SK-N-MC (cell line): ENCODE data around the gene SMTNL2.

Experiments
- DNase-seq: peaks from one replicate; pipeline ENCODE4 v3.0.0-alpha.2; 2011; ENCODE audit warnings: low read depth, low spot score
- H3K27ac ChIP-seq: fragments of 200-600 bp; sonication (generic); 2 replicates; pipeline ENCODE4 v1.5.1; 2016; ENCODE audit warnings: mixed run types
- H3K36me3 ChIP-seq: fragments of 200-600 bp; sonication (generic); 2 replicates; pipeline ENCODE4 v1.6.1; 2017; ENCODE audit warnings: antibody characterized with exemption, low read length, mixed read lengths; ENCODE audit not compliant: insufficient read depth
- H3K4me3 ChIP-seq: fragments of 200-600 bp; sonication (generic); 2 replicates; pipeline ENCODE4 v1.5.1; 2016
- H3K9ac ChIP-seq: fragments of 200-600 bp; sonication (generic); 2 replicates; pipeline ENCODE4 v1.8.0; 2017; ENCODE audit warnings: mixed run types, mixed read lengths; ENCODE audit not compliant: insufficient read length
- H3K9me3 ChIP-seq: fragments of 200-600 bp; sonication (generic); 2 replicates; pipeline ENCODE4 v1.6.1; 2017; ENCODE audit warnings: low read depth, mild to moderate bottlenecking, antibody characterized with exemption, low read length, moderate library complexity, mixed read lengths
- EZH2 ChIP-seq: fragments of 200-600 bp; sonication (generic); IDR thresholded peaks from one replicate; pipeline ENCODE4 v1.6.1; 2017; ENCODE audit warnings: antibody characterized with exemption
- FOXP2 ChIP-seq: optimal IDR thresholded peaks from 2 replicates; pipeline ENCODE3; 2011; ENCODE audit warnings: mild to moderate bottlenecking, moderate library complexity; ENCODE audit not compliant: insufficient read depth; ENCODE audit errors: extremely low read length, control extremely low read depth
- POLR2AphosphoS5 ChIP-seq: IDR thresholded peaks from 2 replicates; pipeline ENCODE4 v1.6.1; 2012; ENCODE audit warnings: mild to moderate bottlenecking, low read depth, low read length, borderline replicate concordance

Gene SMTNL2

GRCh38 chr17:4607261-4607741 is 23.0 kb downstream of the SMTNL2 start:
- Histone ChIP-seq H3K27ac (peak overlapping the region; percentile 97), H3K36me3 (no peaks in the 10 kb centered on the region), H3K4me3 (peak overlapping the region; percentile 61), H3K9ac (peak overlapping the region; percentile 67), H3K9me3 (no peaks in the 10 kb centered on the region)
- DNase-seq = no peak
- TF ChIP-seq EZH2 (no peak), FOXP2 (no peak), POLR2AphosphoS5 (no peak)

DNA sequence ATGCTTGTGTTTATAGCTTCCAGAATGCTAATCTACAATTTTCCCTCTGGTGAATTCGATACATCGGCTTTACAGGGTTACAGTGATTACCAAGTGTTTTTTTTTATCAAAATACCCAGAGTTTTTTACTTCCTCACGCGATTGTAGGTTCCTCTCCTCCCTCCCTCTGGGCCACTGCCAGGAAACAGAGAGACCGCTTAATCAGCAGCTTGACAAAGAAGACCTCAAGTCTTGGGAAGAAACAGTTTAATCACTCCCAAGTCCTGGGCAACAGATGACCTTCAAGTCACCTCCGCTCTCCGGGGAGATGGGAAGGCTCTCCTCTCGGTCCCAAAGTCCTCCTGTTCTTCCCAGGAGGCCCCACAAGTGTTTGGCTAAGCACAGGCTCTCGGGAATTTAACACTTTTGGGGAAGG is 23.5 kb downstream of the SMTNL2 start:
- H3K9me3 ChIP-seq = no peaks in the 10 kb centered on the region
- peak overlapping the region; percentile 97 for H3K27ac ChIP-seq
- H3K4me3 ChIP-seq = peak overlapping the region; percentile 61
- TF ChIP-seq EZH2 (no peak), FOXP2 (no peak), POLR2AphosphoS5 (no peak)
- H3K9ac ChIP-seq = peak overlapping the region; percentile 67
- H3K36me3 ChIP-seq = no peaks in the 10 kb centered on the region
- peak; percentile 26 for DNase-seq

GRCh38 chr17:4609761-4610160 is 25.4 kb downstream of the SMTNL2 start:
- Histone ChIP-seq H3K4me3 (no peak overlapping the region), H3K36me3 (no peaks in the 10 kb centered on the region), H3K9ac (no peak overlapping the region), H3K27ac (0 out of 2 replicates have a peak overlapping the region, but pooled peaks have one; percentile 1), H3K9me3 (no peaks in the 10 kb centered on the region)
- TF ChIP-seq FOXP2 (no peak), EZH2 (no peak), POLR2AphosphoS5 (no peak)
- no peak for DNase-seq

DNA sequence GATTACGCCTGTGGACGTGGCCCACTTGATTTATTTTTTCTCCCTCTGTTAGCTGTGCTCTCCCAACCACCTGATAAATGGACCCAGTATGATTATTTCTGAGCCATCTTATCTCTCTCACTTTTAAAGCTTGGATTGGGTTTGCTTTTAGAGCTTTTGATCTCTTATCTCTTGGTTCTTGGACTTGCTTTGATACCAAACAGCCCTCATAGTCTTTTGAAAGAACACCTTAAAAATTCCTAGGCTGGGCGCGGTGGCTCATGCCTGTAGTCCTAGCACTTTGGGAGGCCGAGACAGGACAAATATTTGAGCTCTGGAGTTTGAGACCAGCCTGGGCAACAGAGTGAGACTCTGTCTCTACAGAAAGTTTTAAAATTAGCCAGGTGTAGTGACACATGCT is 25.8 kb downstream of the SMTNL2 start:
- Histone ChIP-seq H3K9me3 (no peaks in the 10 kb centered on the region), H3K9ac (no peak overlapping the region), H3K27ac (no peak overlapping the region), H3K36me3 (no peaks in the 10 kb centered on the region), H3K4me3 (no peak overlapping the region)
- TF ChIP-seq POLR2AphosphoS5 (no peak), EZH2 (no peak), FOXP2 (no peak)
- DNase-seq = no peak

DNA sequence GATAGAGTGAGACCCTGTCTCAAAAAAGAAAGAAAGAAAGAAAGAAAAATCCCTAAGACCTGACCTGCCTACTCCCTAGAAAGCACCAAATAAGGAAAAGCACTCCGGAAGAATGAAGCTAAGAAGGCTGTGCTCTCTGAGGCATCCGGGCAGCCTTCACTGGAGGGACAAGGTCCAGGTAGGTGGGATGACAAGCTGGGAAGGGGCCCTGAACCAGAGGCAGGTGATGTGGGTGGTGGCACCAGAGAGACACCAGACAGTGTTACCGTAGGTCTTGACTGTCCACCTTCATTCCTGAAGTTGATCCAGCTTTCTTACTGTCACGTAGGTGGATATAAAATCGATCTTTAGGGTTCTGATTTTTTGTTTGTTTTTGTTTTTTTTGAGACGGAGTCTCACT is 26.3 kb downstream of the SMTNL2 start:
- Histone ChIP-seq H3K9ac (no peak overlapping the region), H3K4me3 (no peak overlapping the region), H3K9me3 (no peaks in the 10 kb centered on the region), H3K27ac (no peak overlapping the region), H3K36me3 (no peaks in the 10 kb centered on the region)
- no peak for DNase-seq
- TF ChIP-seq POLR2AphosphoS5 (no peak), EZH2 (no peak), FOXP2 (no peak)

- Histone ChIP-seq H3K9ac (no peak overlapping the region), H3K4me3 (no peak overlapping the region), H3K36me3 (no peaks in the 10 kb centered on the region), H3K27ac (no peak overlapping the region), H3K9me3 (no peaks in the 10 kb centered on the region)
- TF ChIP-seq FOXP2 (no peak), POLR2AphosphoS5 (no peak), EZH2 (no peak)
- DNase-seq = no peak
These were observed 32.1 kb downstream of the SMTNL2 start for GRCh38 chr17:4616476-4616875.

GRCh38 chr17:4617090-4617489 is 32.8 kb downstream of the SMTNL2 start:
- no peaks in the 10 kb centered on the region for H3K36me3 ChIP-seq
- no peak for TF ChIP-seq EZH2
- TF ChIP-seq FOXP2 = no peak
- no peak for TF ChIP-seq POLR2AphosphoS5
- DNase-seq = no peak
- no peaks in the 10 kb centered on the region for H3K9me3 ChIP-seq
- no peak overlapping the region for H3K27ac ChIP-seq
- H3K9ac ChIP-seq = no peak overlapping the region
- H3K4me3 ChIP-seq = no peak overlapping the region

- Histone ChIP-seq H3K9ac (no peak overlapping the region), H3K9me3 (no peaks in the 10 kb centered on the region), H3K4me3 (no peak overlapping the region), H3K27ac (no peak overlapping the region), H3K36me3 (no peaks in the 10 kb centered on the region)
- TF ChIP-seq FOXP2 = no peak
- no peak for TF ChIP-seq POLR2AphosphoS5
- TF ChIP-seq EZH2 = no peak
- no peak for DNase-seq
These were observed 33.4 kb downstream of the SMTNL2 start for GRCh38 chr17:4617590-4618351.

DNA sequence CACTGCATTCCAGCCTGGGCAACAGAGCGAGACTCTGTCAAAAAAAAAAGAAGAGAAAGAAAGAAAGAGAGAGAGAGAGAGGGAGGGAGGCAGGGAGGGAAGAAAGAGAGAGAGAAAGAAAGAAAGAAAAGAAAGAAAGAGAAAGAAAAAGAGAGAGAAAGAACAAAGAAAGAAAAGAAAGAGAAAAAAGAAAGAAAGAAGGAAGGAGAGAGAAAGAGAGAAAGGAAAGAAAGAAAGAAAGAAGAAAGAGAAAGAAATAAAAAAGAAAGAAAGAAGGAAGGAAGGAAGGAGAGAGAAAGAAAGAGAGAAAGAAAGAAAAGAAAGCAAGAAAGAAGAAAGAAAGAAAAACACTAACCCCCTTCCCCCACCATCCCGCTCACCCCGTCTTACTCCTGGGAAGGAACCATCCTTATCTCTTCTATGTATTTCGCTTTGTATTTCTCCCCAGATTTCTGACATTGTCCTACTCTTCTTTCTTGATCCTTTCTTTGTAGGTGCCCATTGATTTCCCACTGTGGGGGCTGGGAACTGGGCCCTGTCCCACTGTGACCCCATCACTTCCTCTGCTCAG is 36.3 kb downstream of the SMTNL2 start:
- no peak overlapping the region for H3K9ac ChIP-seq
- H3K4me3 ChIP-seq = no peak overlapping the region
- no peak overlapping the region for H3K27ac ChIP-seq
- H3K36me3 ChIP-seq = no peaks in the 10 kb centered on the region
- TF ChIP-seq POLR2AphosphoS5 (no peak), FOXP2 (no peak), EZH2 (no peak)
- no peaks in the 10 kb centered on the region for H3K9me3 ChIP-seq
- DNase-seq = no peak
